Measurements from ENCODE around the gene CHDH.

DNA sequence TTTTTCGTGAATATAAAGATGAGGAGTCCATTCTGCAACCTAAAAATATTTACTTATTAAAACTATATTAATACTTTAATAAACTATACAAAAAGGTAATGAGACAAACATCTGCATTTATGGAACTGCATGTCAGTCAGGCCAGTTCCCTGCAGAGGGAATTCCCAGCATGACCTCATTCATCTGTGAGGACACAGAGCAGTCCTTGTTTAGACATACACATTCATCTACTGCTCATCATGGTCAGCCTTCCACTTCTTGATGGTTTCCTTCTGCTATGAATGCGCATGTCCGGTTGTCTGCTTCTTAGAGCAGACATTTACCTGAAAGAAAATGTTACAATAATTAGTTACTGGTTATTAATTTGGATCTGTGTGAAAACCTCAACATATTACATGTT, 39.0 kb upstream of the CHDH start:
- TF ChIP-seq, protein P1, sequence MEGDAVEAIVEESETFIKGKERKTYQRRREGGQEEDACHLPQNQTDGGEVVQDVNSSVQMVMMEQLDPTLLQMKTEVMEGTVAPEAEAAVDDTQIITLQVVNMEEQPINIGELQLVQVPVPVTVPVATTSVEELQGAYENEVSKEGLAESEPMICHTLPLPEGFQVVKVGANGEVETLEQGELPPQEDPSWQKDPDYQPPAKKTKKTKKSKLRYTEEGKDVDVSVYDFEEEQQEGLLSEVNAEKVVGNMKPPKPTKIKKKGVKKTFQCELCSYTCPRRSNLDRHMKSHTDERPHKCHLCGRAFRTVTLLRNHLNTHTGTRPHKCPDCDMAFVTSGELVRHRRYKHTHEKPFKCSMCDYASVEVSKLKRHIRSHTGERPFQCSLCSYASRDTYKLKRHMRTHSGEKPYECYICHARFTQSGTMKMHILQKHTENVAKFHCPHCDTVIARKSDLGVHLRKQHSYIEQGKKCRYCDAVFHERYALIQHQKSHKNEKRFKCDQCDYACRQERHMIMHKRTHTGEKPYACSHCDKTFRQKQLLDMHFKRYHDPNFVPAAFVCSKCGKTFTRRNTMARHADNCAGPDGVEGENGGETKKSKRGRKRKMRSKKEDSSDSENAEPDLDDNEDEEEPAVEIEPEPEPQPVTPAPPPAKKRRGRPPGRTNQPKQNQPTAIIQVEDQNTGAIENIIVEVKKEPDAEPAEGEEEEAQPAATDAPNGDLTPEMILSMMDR (IDR thresholded peaks at IDR 0.05; ENCODE audit: borderline replicate concordance, extremely low read depth, low read length, poor library complexity, severe bottlenecking): no peak
- no peak for TF ChIP-seq EZH2 (IDR thresholded peaks at IDR 0.05; ENCODE audit: borderline replicate concordance, low read depth, low read length, severe bottlenecking)
